Astrocyte of the cerebellum (primary cell): ENCODE measurements around the gene EDARADD.

Experiments used
- DNase-seq: peaks from one replicate; pipeline ENCODE4 v3.0.0-alpha.2; 2011; ENCODE audit warnings: low read depth
- H3K4me3 ChIP-seq: 2 replicates; pipeline ENCODE4 v1.5.1; 2011; ENCODE audit warnings: mild to moderate bottlenecking, low read depth, low read length, moderate library complexity
- CTCF ChIP-seq: IDR thresholded peaks from 2 replicates; pipeline ENCODE4 v1.5.1; 2012; ENCODE audit warnings: low read length, low read depth, moderate library complexity, mild to moderate bottlenecking; ENCODE audit errors: missing control alignments
- in situ Hi-C: cut with HindIII; loops from 2 replicates; pipeline ENCODE4 v1.10.0; 2017; ENCODE audit warnings: low sequenced_read_pairs

EDARADD gene

GRCh38 chr1:236489710-236490377 is 95.8 kb downstream of the EDARADD start:
- DNase-seq = no peak
- TF ChIP-seq CTCF = peak; percentile 34
- H3K4me3 ChIP-seq = no peak overlapping the region
- in situ Hi-C loops = no loop called here

- no peak for TF ChIP-seq CTCF
- in situ Hi-C loops = no loop called here
- no peak for DNase-seq
- H3K4me3 ChIP-seq = no peak overlapping the region
Measured at GRCh38 chr1:236491469-236492136, 97.5 kb downstream of the EDARADD start.

GRCh38 chr1:236492378-236492777 is 98.3 kb downstream of the EDARADD start:
- in situ Hi-C loops = no loop called here
- no peak for DNase-seq
- no peak overlapping the region for H3K4me3 ChIP-seq

GRCh38 chr1:236494082-236494481 is 100.0 kb downstream of the EDARADD start:
- in situ Hi-C loops = no loop called here
- no peak for TF ChIP-seq CTCF
- no peak overlapping the region for H3K4me3 ChIP-seq
- no peak for DNase-seq

More at GRCh38 chr1:236492378-236492777, 98.3 kb downstream of the EDARADD start:
- TF ChIP-seq CTCF = no peak

- DNase-seq = no peak
- in situ Hi-C loops = no loop called here
Measured at GRCh38 chr1:236494586-236495466, 100.7 kb downstream of the EDARADD start.

More at GRCh38 chr1:236494586-236495466, 100.7 kb downstream of the EDARADD start:
- H3K4me3 ChIP-seq = no peak overlapping the region
- no peak for TF ChIP-seq CTCF
